NCI-H2227 treated with DMSO at 0.1 percent for 48 hours (cell line): Measurements from ENCODE around the gene RICTOR.
"Not testable (repeated sequence)": the region's sequence is repeated elsewhere in the genome, so short reads cannot be mapped to it uniquely, and the experiment has no call there.

Experiments used
- DNase-seq: peaks from one replicate; lab custom pipeline; 2025; lab: John Stamatoyannopoulos, UW

Gene RICTOR

DNA sequence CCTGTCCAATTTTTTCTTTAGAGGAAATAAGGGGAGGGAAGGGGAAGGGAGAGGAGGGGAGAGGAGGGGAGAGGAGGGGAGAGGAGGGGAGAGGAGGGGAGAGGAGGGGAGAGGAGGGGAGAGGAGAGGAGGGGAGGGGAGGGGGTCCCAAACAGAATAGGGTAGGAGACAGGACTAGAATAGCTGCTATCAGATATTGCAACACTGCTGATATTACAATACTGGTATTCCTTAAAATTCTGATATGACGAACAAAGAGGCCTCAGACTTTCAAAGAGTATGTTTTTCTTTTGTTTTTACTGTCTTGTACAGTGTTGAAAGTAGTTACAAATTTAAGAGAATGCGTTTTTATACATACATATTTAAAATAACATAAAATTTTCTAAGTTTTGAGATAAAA, 67.5 kb downstream of the RICTOR start:
- DNase-seq = no peak

DNA sequence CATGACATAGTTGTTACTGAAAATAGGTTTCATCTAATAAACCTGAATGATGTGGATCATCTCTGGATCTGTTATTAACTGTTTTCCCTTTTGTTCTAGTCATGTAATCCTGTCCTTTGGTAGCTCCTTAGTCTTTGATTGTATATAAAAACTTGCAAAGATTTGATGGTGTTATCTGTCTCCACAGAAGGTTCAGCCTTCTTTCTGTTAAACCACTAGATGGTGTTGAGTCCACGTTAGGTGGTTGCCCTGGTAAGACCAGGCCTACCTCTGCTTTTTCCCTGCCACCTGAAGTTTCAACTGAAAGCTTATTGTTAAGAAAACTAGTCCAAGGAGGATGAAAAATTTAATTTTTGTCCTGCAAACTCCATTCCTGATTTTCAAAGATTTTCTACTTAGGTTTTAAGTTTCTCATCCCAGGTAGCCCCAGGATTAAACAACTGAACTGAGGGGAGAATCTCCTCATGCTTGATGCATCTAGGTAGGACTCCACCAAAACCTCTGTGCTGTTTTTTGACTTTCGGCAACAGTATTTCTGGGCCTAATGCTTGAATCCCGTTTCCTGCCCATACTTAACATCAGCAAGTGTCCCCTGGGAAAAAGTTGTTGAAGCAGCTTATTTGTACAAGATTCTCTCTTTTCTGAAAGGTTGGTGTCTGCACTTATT, 68.5 kb downstream of the RICTOR start:
- DNase-seq = no peak

DNA sequence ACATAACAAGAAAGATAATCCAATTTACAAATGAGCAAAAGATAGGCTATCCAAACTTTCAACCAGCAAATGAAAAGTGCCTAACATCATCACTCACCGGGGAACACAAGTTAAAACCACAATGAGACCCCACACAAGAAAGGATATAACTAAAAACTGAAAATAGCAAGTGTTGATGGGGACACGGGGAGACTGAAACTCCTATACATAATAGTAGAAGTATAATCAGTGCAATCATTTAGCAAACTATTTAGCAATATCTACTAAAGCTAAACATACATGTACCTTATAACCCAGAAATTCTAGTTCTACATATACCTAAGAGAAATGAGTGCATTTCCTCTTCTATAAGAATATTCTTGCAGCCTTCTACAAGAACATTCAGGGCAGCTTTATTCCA, 72.5 kb downstream of the RICTOR start:
- DNase-seq = no peak

DNA sequence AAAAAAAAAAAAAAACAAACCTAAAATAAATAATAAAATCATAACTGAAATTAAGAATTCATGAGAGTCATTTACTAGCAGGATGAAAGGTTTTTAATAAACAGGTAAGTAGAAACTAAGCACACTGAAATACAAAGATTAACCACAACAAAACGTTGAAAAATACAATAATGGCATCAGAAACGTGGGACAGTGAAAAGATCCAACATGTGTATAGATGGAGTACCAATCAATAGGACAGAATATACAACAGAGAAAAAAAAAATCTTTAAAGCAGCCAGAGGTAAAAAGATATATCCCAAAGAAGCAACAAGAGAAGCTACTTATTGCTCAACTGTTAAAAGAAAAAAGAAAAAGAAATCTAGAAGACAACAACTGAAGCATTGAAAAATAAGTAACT, 75.2 kb downstream of the RICTOR start:
- no peak for DNase-seq

DNA sequence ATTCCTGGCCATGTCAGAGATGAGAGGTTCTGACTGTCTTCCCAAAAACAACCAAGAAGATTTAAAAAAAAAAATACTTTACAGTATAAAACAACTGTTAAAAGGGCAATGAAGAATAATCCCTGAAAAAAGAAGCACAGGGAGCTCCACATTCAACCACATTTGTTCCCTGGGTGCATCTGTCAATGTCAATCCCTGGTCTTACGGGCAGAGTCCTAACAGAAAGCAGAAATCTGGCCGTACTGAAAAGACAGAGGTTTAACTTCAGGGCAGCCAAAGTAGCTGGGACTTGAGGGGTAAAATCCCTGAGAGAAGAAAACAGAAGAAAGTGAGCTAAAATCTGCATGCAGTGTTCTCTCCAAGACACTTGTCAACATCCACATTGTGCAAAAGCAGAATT, 76.6 kb downstream of the RICTOR start:
- DNase-seq = no peak

DNA sequence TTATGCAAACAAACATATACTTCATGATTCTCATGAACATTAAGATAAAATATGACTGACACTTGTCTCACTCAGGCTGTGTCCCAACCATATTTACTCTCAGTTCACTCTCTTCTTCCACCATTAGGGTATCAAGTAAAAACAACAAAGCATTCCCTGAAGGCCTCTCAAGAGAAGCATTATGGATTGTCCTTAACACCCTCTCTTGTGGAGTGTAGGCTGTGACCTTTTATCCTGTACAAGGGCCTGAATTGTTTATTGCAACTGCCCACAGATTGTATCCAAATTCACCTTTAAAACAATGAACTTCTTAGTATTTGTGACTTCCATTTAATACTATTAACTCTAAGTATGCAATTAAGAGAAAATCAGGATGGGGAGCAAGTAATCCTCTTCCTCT, 78.1 kb downstream of the RICTOR start:
- no peak for DNase-seq

DNA sequence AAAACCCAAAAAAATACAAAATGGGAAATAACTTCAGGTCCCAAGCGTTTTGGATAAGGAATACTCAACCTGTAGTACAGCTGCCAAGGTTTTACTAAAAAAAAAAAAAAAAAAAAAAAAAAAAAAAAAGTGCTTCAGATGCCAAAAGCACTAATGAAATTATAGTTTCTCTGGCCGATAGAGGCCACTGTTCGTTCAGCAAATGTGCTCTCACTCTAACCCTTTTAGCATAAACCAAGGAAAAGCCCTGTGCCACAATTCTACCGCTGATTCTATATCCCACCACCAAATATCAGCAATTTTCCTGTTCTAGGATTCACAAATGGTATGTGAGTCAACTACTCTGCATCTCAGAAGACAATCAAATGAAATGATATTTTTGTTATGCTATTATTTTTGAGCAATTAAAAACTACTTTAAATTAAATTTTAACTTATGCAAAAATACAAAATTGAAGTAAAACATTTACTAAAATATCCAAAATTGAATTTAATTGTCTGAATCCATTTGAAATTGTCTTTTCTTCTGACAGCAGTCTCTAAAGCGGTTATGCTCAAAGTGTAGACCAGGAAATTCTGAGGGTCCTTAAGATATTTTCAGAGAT, 79.8 kb downstream of the RICTOR start:
- peak; percentile 77 for DNase-seq

DNA sequence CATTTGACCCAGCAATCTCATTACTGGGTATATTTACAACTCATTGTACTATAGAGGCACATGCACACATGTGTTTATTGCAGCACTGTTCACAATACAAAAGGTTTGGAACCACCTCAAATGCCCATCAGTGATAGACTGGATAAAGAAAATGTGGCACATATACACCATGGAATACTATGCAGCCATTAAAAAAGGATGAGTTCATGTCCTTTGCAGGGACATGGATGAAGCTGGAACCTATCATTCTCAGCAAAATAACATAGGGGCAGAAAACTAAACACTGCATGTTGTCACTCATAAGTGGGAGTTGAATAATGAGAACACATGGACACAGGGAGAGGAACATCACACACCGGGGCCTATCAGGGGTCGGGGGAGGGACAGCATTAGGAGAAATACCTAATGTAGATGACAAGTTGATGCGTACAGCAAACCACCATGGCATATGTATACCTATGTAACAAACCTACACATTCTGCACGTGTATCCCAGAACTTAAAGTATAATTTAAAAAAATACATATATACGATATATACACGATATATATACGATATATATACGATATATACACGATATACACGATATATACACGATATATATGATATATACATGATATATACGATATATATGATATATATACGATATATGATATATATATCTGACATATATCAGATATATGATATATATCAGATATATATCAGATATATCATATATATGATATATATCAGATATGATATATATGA, 84.1 kb downstream of the RICTOR start:
- DNase-seq = not testable (repeated sequence)

DNA sequence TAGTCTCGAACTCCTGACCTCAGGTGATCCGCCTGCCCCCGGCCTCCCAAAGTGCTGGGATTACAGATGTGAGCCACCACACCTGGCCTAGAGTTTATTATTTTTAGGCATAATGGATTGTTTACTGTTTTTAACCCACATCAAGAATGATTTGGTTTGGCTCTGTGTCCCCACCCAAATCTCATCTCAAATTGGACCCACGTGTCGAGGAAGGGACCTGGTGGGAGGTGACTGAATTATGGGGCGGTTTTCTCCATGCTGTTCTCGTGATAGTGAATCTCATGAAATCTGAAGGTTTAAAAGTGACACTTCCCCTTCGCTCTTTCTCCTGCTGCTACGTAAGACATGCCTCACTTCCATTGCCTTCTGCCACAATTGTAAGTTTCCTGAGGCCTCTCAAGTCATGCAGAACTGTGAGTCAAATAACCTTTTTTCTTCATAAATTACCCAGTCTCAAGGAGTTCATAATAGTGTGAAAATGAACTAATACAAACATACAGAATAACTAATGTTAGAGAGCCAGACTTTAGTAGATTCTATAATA, 88.2 kb downstream of the RICTOR start:
- no peak for DNase-seq

DNA sequence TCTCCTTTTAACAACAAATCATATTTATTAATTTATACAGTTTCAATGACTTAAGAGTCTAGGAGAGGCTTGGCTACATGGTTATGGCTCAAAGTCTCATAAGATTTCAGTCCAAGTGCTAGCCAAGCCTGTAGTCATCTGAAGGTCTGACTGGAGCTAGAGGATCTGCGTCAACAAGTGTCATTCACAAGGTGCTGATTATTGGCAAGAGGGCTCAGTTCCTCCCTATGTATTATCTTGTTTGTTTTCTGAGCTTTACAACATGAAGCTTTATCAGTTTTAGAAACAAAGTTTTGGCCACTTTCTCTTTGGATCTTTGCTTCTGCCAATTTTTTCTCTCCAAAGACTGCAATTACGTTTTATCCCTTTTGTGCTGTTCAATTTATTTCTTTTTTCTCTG, 94.7 kb downstream of the RICTOR start:
- DNase-seq = no peak

DNA sequence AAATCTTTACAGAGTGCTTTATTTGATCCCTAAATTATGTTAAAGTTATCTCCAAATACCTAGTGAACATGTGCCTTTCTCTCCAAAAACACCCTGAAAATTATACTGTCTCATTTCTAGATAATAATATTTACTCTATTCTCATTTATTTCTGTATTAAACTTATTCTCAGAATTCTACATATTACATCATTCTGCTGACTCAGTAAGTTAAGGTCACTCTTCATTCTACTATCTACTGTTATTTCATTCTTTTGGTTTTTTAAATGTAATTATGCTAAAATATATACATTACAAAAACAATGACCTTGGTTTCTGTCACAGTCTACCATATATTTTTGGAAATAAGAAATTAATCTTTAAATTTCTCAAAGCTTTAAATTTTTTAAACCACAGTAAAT, 96.2 kb downstream of the RICTOR start:
- DNase-seq = no peak

DNA sequence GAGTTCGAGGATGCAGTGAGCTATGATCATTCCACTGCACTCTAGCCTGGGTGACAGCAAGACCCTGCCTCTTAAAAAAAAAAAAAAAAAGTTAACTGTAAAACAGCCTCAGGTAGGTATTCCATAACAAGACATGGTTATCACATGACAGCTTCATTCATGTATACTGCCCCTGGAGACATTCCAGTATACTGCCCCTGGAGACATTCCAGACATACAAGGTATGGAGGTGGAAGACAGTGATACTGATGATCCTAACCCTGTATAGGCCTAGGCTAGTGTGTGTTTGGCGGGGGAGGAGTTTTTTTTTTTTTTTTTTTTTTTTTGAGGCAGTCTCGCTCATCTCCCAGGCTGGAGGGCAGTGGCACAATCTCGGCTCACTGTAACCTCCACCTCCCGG, 105.5 kb downstream of the RICTOR start:
- DNase-seq = no peak

DNA sequence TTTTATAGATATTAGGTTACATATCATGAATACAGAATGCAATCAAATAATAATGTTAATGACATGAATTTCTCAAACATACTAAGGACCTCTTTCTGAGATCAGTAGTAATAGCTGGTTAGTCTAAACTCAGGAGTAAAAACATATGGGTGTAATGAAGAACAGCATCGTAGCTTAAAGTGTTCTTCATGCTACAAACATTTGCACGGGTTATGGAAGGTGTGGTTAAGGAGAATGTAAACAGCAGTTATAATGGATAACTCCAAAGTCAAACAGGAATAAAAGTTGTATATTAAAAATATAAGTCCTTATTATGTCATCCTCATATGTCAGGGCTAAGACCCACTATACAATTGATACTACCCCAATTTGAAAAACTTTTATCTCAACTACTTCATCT, 112.5 kb downstream of the RICTOR start:
- no peak for DNase-seq

DNA sequence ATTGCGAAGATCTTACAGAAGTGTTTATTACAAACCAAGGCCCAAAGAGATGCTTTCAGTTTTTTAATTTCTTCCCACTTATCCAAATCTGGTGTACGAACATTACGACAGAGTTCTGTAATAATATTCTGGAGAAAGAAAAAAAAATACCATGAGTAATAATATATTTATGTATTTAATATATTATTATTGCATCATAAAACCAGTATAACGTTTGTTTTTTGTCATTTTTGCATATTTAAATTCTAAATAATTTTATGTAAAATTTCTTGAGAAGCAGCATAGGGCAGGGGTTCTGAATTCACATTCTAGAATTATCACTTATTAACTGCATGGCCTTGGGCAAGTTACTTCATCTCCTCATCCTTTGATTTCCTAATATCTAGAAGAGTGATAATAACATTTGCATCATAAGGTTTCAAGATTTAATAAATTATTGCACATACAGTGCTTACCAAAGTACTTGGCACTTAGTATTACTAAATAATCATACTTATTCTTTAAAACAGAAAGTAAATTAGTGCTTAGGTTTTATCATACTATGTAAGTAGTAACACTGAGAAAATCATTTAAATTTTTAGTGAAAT, 120.7 kb downstream of the RICTOR start:
- no peak for DNase-seq

DNA sequence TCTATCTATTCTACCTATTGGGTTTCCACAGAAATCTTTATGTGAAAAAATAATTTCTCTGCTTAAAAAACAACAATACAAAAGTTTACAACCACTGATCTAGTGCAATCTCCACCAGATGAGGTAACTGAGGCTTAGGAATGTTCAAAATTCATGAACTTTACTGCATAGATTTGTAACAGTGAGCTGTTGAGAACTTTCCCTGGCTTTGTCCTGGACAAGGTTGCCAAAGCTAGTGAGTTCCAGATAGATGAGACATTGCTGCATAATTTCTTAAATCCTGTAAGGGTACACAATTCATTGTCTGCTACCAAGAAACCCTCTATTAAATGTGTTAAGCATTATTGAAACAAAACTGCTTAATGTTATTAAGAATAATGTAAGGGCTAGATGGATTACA, 125.7 kb downstream of the RICTOR start:
- no peak for DNase-seq

DNA sequence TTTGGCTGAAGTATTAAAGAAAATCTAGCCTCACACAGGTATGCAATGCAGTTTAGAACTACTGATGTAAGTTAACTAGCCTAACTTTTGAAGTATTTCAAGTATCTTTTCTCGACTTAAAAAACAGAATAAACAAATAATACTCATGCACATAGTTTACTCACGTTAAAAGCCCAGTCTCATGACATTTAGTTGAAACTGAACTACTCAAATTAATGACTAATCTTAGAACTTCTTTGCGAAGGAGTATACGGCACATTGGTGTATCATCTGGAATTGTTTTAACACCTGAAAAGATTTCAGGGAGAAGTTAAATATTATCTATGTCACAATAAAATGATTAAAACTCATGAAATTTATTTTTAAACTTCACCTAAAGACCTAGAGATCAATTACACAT, 129.9 kb downstream of the RICTOR start:
- no peak for DNase-seq

DNA sequence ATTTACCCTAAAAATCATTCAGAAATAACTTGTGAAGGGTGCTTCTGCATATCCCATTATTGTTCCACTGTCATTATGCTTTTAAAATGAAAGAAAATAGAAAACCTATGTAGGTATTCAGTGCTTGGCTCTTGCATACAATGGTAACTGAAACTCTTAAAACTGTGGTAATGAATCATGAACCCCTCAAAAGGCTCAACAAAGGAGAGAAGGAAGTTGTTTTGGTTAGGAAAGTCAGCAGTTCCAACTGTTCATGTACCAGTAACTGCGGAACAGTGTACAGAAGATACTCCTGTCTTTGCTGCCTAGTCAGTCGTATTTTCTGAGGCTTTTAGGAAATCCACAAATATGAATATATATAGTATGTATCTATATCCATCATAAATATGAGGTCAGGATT, 132.3 kb downstream of the RICTOR start:
- DNase-seq = no peak

DNA sequence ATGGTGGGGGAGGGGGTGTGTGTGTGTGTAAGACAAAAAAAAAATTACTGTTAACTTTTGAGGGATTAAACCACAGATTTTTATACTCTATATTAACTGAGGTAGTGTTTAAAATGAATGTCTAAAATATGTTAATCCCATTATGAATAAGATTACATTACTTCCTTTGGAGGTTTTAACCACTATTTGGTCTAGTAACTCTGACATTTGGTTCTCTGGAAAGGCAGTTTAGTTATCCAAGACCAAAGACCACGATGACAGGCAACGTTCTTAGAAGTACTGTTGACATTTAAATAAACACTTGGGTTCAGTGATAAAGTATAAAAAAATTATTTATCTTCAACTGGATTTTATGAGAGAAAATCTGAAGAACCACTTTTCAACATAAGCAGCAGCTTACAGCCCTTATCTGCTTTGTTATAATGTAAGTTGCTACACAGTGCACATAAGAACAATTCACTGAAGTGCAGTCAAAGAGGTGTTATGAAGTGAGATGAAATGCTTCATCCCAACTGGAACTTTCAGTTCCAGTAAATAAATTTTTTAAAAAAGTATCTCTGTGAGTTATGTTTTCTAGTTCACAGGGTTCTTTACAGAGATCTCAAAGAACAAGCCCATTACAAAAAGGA, 133.9 kb downstream of the RICTOR start:
- no peak for DNase-seq

DNA sequence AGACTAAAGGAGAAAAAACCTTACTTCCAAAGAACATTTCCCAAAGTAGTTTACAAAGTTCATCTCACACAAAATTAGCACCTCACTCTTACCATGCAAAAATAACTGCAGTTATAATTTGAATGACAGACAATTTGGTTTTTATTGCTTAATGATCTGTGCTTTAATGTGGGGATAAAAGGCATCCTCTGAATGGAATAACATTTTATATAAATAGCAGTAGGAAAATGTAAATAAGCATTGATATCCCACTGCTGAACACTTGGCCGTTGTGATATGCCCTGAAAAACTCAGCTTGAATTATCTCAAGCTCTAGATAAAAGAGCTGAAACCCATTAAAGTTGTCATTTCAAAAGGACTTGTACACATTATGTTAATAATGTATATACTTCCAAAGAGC, 135.2 kb downstream of the RICTOR start:
- DNase-seq = no peak

DNA sequence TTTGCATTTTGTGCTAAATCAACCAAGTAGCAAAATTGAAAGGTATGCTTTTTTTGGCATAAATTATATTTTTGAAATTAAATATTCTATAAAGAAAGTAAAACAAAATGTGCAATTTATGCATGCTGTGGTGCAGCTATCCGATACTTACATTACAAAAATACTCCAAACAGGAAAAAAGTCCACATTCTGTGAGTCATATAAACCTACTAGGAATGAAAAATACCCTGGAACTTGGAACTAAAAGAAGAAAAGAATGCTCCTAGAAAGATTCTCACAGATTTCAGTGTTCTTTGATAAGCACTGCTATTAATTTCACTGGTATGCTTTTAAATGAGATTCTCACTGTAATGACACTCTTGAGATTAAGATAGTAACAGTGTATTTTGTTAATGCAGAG, 135.8 kb downstream of the RICTOR start:
- no peak for DNase-seq

DNA sequence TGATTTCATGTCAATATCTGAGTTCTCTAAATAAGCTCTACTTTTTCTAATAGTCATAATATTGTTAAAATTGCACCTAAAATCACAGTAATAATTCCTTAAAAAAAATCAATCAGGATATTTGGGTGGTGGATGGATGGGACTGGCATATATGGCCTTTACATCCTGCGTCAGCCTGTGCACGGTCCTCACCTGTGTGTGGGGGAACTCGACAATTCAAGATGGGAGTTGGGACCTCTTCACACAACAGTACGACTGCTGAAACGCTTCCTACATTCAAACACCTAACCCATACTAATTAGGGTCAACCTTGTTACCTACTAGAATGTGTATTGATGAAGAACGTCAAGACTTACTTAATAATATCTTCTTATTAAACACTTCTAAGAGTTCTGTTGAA, 137.9 kb downstream of the RICTOR start:
- no peak for DNase-seq

DNA sequence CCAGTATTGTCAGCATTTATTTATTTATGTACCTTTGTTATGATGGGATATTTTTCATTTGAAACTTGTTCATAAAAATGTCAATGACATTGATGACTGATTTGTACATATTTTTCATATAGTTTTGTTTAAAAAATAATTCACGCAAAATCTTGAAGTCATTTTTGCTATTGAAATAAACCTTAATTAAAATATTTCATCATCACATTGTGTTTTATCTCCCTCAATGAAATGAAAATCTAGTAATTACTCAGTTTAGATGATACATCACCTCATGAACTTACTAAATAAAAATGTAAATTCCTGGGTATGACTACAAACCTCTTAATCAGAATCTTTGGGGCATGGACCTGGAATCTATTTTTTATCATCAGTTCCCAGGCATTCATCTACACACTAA, 138.8 kb downstream of the RICTOR start:
- no peak for DNase-seq
